ENCODE results near the gene APOBEC3F. TPM values are rescaled to one million over a fixed set of nuclear protein-coding genes. Genes with fewer than 3 reads are reported as not detected.
A peak's percentile ranks its signal among the peaks of the same experiment; 100 is the strongest.

Gene APOBEC3F
- total and polyA plus RNA-seq, 2 of the 13 experiments (the other 11 are each of a cell fraction or from before 2014, with no cell fraction given): 2.9 to 3.7 TPM

DNA sequence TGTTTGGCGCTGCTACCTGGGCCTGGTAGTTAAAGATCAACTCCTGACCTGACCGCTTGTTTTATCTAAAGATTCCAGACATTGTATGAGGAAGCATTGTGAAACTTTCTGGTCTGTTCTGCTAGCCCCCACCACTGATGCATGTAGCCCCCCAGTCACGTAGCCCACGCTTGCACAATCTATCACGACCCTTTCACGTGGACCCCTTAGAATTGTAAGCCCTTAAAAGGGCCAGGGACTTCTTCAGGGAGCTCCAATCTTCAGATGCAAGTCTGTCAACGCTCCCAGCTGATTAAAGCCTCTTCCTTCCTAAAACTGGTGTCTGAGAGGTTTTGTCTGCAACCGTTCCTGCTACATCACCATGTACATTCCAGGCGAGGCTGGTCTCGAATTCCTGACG is 15.0 kb downstream of the APOBEC3F start (continued):
- TF ChIP-seq ZNF317 (CRISPR knock-in tag; IDR thresholded peaks at IDR 0.05): 0 out of 2 replicates have a peak, but pooled peaks have one; percentile 42
- no peak for TF ChIP-seq FLYWCH1 (CRISPR knock-in tag; IDR thresholded peaks at IDR 0.05)
- no peak for TF ChIP-seq MLLT10 (CRISPR knock-in tag; IDR thresholded peaks at IDR 0.05)
- TF ChIP-seq, protein P1, sequence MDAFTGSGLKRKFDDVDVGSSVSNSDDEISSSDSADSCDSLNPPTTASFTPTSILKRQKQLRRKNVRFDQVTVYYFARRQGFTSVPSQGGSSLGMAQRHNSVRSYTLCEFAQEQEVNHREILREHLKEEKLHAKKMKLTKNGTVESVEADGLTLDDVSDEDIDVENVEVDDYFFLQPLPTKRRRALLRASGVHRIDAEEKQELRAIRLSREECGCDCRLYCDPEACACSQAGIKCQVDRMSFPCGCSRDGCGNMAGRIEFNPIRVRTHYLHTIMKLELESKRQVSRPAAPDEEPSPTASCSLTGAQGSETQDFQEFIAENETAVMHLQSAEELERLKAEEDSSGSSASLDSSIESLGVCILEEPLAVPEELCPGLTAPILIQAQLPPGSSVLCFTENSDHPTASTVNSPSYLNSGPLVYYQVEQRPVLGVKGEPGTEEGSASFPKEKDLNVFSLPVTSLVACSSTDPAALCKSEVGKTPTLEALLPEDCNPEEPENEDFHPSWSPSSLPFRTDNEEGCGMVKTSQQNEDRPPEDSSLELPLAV (CRISPR knock-in tag; conservative IDR thresholded peaks at IDR 0.05; ENCODE audit: low read depth): no peak
- TF ChIP-seq CEBPG (CRISPR knock-in tag; IDR thresholded peaks at IDR 0.05): peak; percentile 47; the same call in 1 of the 2 replicates
- TF ChIP-seq KDM4B (CRISPR knock-in tag; IDR thresholded peaks at IDR 0.05): no peak
- peak; percentile 83; the same call in 1 of the 2 replicates for TF ChIP-seq SETDB1 (CRISPR knock-in tag; IDR thresholded peaks at IDR 0.05; ENCODE audit: borderline replicate concordance)
- no peak for TF ChIP-seq TBP (CRISPR knock-in tag; IDR thresholded peaks at IDR 0.05)
- TF ChIP-seq ZNF20 (CRISPR knock-in tag; IDR thresholded peaks at IDR 0.05): no peak
- 0 out of 2 replicates have a peak, but pooled peaks have one; percentile 14 for TF ChIP-seq CEBPB (IDR thresholded peaks at IDR 0.05; ENCODE audit: borderline replicate concordance, low read depth, low read length)
- TF ChIP-seq, protein P2, sequence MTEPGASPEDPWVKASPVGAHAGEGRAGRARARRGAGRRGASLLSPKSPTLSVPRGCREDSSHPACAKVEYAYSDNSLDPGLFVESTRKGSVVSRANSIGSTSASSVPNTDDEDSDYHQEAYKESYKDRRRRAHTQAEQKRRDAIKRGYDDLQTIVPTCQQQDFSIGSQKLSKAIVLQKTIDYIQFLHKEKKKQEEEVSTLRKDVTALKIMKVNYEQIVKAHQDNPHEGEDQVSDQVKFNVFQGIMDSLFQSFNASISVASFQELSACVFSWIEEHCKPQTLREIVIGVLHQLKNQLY (CRISPR knock-in tag; IDR thresholded peaks at IDR 0.05): peak; percentile 72; the same call in 1 of the 2 replicates
- TF ChIP-seq, protein P3, sequence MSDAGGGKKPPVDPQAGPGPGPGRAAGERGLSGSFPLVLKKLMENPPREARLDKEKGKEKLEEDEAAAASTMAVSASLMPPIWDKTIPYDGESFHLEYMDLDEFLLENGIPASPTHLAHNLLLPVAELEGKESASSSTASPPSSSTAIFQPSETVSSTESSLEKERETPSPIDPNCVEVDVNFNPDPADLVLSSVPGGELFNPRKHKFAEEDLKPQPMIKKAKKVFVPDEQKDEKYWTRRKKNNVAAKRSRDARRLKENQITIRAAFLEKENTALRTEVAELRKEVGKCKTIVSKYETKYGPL (CRISPR knock-in tag; IDR thresholded peaks at IDR 0.05): no peak
- TF ChIP-seq ZNF335 (CRISPR knock-in tag; IDR thresholded peaks at IDR 0.05): no peak
- TF ChIP-seq TRIM24 (CRISPR knock-in tag; IDR thresholded peaks at IDR 0.05): peak; percentile 84; the same call in 1 of the 2 replicates
- TF ChIP-seq GLI4 (CRISPR knock-in tag; IDR thresholded peaks at IDR 0.05; ENCODE audit: borderline replicate concordance): no peak
- TF ChIP-seq ZBTB7A (CRISPR knock-in tag; IDR thresholded peaks at IDR 0.05): no peak
- TF ChIP-seq, protein P4, sequence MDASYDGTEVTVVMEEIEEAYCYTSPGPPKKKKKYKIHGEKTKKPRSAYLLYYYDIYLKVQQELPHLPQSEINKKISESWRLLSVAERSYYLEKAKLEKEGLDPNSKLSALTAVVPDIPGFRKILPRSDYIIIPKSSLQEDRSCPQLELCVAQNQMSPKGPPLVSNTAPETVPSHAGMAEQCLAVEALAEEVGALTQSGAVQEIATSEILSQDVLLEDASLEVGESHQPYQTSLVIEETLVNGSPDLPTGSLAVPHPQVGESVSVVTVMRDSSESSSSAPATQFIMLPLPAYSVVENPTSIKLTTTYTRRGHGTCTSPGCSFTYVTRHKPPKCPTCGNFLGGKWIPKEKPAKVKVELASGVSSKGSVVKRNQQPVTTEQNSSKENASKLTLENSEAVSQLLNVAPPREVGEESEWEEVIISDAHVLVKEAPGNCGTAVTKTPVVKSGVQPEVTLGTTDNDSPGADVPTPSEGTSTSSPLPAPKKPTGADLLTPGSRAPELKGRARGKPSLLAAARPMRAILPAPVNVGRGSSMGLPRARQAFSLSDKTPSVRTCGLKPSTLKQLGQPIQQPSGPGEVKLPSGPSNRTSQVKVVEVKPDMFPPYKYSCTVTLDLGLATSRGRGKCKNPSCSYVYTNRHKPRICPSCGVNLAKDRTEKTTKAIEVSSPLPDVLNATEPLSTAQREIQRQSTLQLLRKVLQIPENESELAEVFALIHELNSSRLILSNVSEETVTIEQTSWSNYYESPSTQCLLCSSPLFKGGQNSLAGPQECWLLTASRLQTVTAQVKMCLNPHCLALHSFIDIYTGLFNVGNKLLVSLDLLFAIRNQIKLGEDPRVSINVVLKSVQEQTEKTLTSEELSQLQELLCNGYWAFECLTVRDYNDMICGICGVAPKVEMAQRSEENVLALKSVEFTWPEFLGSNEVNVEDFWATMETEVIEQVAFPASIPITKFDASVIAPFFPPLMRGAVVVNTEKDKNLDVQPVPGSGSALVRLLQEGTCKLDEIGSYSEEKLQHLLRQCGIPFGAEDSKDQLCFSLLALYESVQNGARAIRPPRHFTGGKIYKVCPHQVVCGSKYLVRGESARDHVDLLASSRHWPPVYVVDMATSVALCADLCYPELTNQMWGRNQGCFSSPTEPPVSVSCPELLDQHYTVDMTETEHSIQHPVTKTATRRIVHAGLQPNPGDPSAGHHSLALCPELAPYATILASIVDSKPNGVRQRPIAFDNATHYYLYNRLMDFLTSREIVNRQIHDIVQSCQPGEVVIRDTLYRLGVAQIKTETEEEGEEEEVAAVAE (CRISPR knock-in tag; IDR thresholded peaks at IDR 0.05; ENCODE audit: borderline replicate concordance): no peak
- TF ChIP-seq EP300 (IDR thresholded peaks at IDR 0.05; ENCODE audit: low read depth in 2 of 2, low read length in 2 of 2): 0 out of 4 replicates have a peak, but pooled peaks of 1 of the 2 experiments have one; percentile 31
- no peak for TF ChIP-seq EP300 (CRISPR knock-in tag; IDR thresholded peaks at IDR 0.05; ENCODE audit: borderline replicate concordance)
- no peak for TF ChIP-seq ZNF225 (CRISPR knock-in tag; IDR thresholded peaks at IDR 0.05)
